Sigmoid colon (tissue), 7 donors: Measurements from ENCODE around the gene NUMBL. TPM values are rescaled to one million over a fixed set of nuclear protein-coding genes. Genes with fewer than 3 reads are reported as not detected.

ENCODE experiments used
- DNase-seq: peaks from one replicate; pipeline ENCODE4 v3.0.0-alpha.2; 2019
- H3K27ac ChIP-seq, 4 donors: fragments of 200-600 bp; sonication (generic); one replicate each; pipeline ENCODE4 v1.5.1; 2016 to 2019; ENCODE audit warnings: mild to moderate bottlenecking in 1 of 4
- H3K27me3 ChIP-seq, 3 donors: fragments of 200-600 bp; sonication (generic); one replicate each; pipeline ENCODE4 v1.5.1; 2019; ENCODE audit warnings: mild to moderate bottlenecking in 1 of 3
- H3K36me3 ChIP-seq, 4 donors: fragments of 200-600 bp; sonication (generic); one replicate each; pipeline ENCODE4 v1.5.1; 2016 to 2019
- H3K4me1 ChIP-seq, 4 donors: fragments of 200-600 bp; sonication (generic); one replicate each; pipeline ENCODE4 v1.5.1; 2017 to 2019
- H3K4me3 ChIP-seq, 4 donors: fragments of 200-600 bp; sonication (generic); one replicate each; pipeline ENCODE4 v1.5.1; 2017 to 2019; ENCODE audit warnings: mild to moderate bottlenecking in 2 of 4, moderate library complexity in 1 of 4
- H3K9me3 ChIP-seq, 4 donors: fragments of 200-600 bp in 3 of 4; sonication (generic) in 3 of 4; one replicate each; pipeline versions ENCODE4 v1.5.1 to v1.6.1; 2013 to 2019
- EP300 ChIP-seq, 4 donors: sonication (generic); formaldehyde crosslinking; IDR thresholded peaks; one replicate each; pipeline ENCODE4 v1.6.1; 2017; ENCODE audit warnings: antibody characterized with exemption in 4 of 4
- POLR2A ChIP-seq, 2 donors: fragments of 450-650 bp; IDR thresholded peaks; one replicate each; pipeline ENCODE4 v1.6.1; 2016; ENCODE audit warnings: antibody characterized with exemption in 2 of 2, mild to moderate bottlenecking in 2 of 2, moderate library complexity in 2 of 2
- POLR2AphosphoS5 ChIP-seq, 4 donors: sonication (generic); formaldehyde crosslinking; IDR thresholded peaks; one replicate each; pipeline ENCODE4 v1.6.1; 2017; ENCODE audit warnings: antibody characterized with exemption in 4 of 4
- WGBS, 2 donors: extraction: QIAGEN DNeasy Blood & Tissue Kit; methylation state at CpG; one replicate each; pipeline ENCODE4 v1.1.7; 2013; 5-methylcytosine and 5-hydroxymethylcytosine counted together
- intact Hi-C: fragments of 100-400 bp; cut with DNase I; formaldehyde crosslinking; loops from one replicate; pipeline ENCODE4 v1.15.1; 2023
- polyA plus RNA-seq, 3 donors: library from polyadenylated mRNA; stranded (reverse); fragments of 200-250 nt; gene quantifications; one replicate each; pipeline ENCODE4 v1.2.3, GENCODE V29; 2013
- total RNA-seq, 4 donors: library from RNA; depleted of rRNA; stranded (reverse); fragments of >200 nt; gene quantifications; one replicate each; pipeline ENCODE4 v1.1.0, GENCODE V29; 2016
- TF ChIP-seq, protein P1 (sequence below), 4 experiments: fragments of 450-650 bp in 3 of 4; fragments of 200-600 bp in 1 of 4; IDR thresholded peaks; one replicate each; pipeline ENCODE4 v1.5.1; 2016 to 2019; ENCODE audit warnings: antibody characterized with exemption in 4 of 4, mild to moderate bottlenecking in 3 of 4, moderate library complexity in 2 of 4
- donor health status: healthy with polysubstance abuse.
- donor health status: Bipolar disorder and iron deficiency.
- donor health status: healthy.

NUMBL gene
- total and polyA plus RNA-seq, 7 donors = 3.0 to 38.2 (median 21.9) TPM

GRCh38 chr19:40621966-40622772 lies 68.3 kb downstream of the NUMBL start:
- Histone ChIP-seq H3K36me3 (peaks cover 0 to 63% (median 2%) of the 10 kb centered on the region in 4 donors), H3K27ac (no peak overlapping the region)
- TF ChIP-seq POLR2A (IDR thresholded peaks at IDR 0.05) = no peak
- TF ChIP-seq, protein P1, sequence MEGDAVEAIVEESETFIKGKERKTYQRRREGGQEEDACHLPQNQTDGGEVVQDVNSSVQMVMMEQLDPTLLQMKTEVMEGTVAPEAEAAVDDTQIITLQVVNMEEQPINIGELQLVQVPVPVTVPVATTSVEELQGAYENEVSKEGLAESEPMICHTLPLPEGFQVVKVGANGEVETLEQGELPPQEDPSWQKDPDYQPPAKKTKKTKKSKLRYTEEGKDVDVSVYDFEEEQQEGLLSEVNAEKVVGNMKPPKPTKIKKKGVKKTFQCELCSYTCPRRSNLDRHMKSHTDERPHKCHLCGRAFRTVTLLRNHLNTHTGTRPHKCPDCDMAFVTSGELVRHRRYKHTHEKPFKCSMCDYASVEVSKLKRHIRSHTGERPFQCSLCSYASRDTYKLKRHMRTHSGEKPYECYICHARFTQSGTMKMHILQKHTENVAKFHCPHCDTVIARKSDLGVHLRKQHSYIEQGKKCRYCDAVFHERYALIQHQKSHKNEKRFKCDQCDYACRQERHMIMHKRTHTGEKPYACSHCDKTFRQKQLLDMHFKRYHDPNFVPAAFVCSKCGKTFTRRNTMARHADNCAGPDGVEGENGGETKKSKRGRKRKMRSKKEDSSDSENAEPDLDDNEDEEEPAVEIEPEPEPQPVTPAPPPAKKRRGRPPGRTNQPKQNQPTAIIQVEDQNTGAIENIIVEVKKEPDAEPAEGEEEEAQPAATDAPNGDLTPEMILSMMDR (IDR thresholded peaks at IDR 0.05) = no peak
- TF ChIP-seq POLR2AphosphoS5 (IDR thresholded peaks at IDR 0.05) = no peak
- TF ChIP-seq EP300 (IDR thresholded peaks at IDR 0.05) = no peak

GRCh38 chr19:40621283-40621682 lies 69.2 kb downstream of the NUMBL start:
- 76 to 97% methylated on average over 2 of the region's 2 CpGs for WGBS, 2 donors
- H3K9me3 ChIP-seq = no peaks in the 10 kb centered on the region
- H3K27me3 ChIP-seq = no peaks in the 10 kb centered on the region
- peaks cover 0 to 57% (median 2%) of the 10 kb centered on the region in 4 donors for H3K36me3 ChIP-seq
- TF ChIP-seq POLR2AphosphoS5 (IDR thresholded peaks at IDR 0.05) = no peak
- TF ChIP-seq, protein P1 (IDR thresholded peaks at IDR 0.05) = no peak
- TF ChIP-seq EP300 (IDR thresholded peaks at IDR 0.05) = no peak
- no peak for TF ChIP-seq POLR2A (IDR thresholded peaks at IDR 0.05)
- intact Hi-C loops = no loop called here
- no peak overlapping the region for H3K4me3 ChIP-seq
- DNase-seq = no peak
- H3K27ac ChIP-seq = no peak overlapping the region
- peaks cover 0 to 4% (median 0%) of the 10 kb centered on the region in 4 donors for H3K4me1 ChIP-seq

More at GRCh38 chr19:40621966-40622772, 68.3 kb downstream of the NUMBL start:
- Histone ChIP-seq H3K4me3 (no peak overlapping the region), H3K9me3 (no peaks in the 10 kb centered on the region), H3K27me3 (no peaks in the 10 kb centered on the region), H3K4me1 (peaks cover 0 to 4% (median 0%) of the 10 kb centered on the region in 4 donors)
- WGBS, 2 donors = 94% methylated on average over 24 of the region's 24 CpGs
- no peak for DNase-seq
- intact Hi-C loops = no loop called here

- H3K4me1 ChIP-seq = peaks cover 0 to 9% (median 3%) of the 10 kb centered on the region in 4 donors
- DNase-seq = no peak
- no peaks in the 10 kb centered on the region for H3K9me3 ChIP-seq
- TF ChIP-seq, protein P1 (IDR thresholded peaks at IDR 0.05) = no peak
- no peak for TF ChIP-seq POLR2A (IDR thresholded peaks at IDR 0.05)
- TF ChIP-seq POLR2AphosphoS5 (IDR thresholded peaks at IDR 0.05) = no peak
- TF ChIP-seq EP300 (IDR thresholded peaks at IDR 0.05) = no peak
- intact Hi-C loops = no loop called here
- H3K4me3 ChIP-seq = no peak overlapping the region
- H3K27me3 ChIP-seq = peaks cover 0 to 10% (median 0%) of the 10 kb centered on the region in 3 donors
- 93 to 95% methylated on average over 8 of the region's 8 CpGs for WGBS, 2 donors
- H3K27ac ChIP-seq = no peak overlapping the region
- peaks cover 0 to 47% (median 2%) of the 10 kb centered on the region in 4 donors for H3K36me3 ChIP-seq
Measured at GRCh38 chr19:40620161-40620485, 70.3 kb downstream of the NUMBL start.

GRCh38 chr19:40619333-40620160 lies 70.9 kb downstream of the NUMBL start:
- 80 to 81% methylated on average over 11 of the region's 11 CpGs for WGBS, 2 donors
- no peak overlapping the region for H3K4me3 ChIP-seq
- peaks cover 0 to 47% (median 2%) of the 10 kb centered on the region in 4 donors for H3K36me3 ChIP-seq

More at GRCh38 chr19:40619333-40620160, 70.9 kb downstream of the NUMBL start:
- peaks cover 0 to 15% (median 4%) of the 10 kb centered on the region in 3 donors for H3K27me3 ChIP-seq
- TF ChIP-seq EP300 (IDR thresholded peaks at IDR 0.05) (no peak), POLR2A (IDR thresholded peaks at IDR 0.05) (no peak), POLR2AphosphoS5 (IDR thresholded peaks at IDR 0.05) (no peak)
- TF ChIP-seq, protein P1 (IDR thresholded peaks at IDR 0.05) = no peak
- intact Hi-C loops = no loop called here
- peaks cover 0 to 15% (median 8%) of the 10 kb centered on the region in 4 donors for H3K4me1 ChIP-seq
- no peak for DNase-seq
- no peak overlapping the region for H3K27ac ChIP-seq
- no peaks in the 10 kb centered on the region for H3K9me3 ChIP-seq
